ENCODE data around the gene ROS1. TPM values are rescaled to one million over a fixed set of nuclear protein-coding genes. Genes with fewer than 3 reads are reported as not detected.

ROS1 gene
- polyA plus RNA-seq, 4 donors = 0.11 to 0.70 (median 0.23) TPM; not detected in 1

DNA sequence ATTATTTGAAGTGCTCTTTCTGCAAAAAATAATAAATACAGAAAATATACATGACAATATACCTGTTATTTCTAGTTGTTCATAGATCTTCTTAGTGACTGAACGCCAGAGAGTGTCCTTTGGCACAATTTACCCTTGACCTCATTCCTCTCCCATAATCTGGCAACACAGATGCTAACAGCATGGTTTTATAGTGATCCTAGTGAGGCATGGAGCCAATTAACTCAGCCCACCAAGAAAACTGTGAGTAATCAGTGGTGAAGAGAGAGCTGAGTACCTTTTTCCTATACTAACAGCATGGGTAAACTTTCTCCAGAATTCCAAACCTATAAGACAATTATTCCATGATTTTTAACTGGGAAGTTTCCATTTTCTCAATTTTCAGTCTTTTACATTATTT lies 99.3 kb downstream of the ROS1 start:
- DNase-seq (ENCODE audit: low read depth in 4 of 4, low spot score in 3 of 4) = no peak

DNA sequence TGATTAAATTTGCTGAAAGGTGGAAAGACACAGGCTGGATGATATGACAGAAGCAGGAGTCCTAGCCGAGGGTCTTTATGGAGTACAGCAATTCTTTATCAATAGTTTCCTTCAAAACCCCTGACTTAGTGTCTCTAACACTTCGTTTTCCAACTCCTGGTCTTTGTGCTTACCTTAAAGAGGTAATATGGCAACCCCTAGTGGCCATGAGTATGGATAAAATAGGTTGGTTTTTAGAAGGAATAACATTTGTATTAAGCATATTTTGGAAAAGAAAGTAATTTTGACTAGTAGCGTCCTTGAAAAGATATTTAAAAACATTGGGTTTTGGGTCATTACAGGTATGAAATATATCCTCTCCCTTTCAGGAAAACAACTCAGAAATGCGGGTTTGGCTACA lies 108.5 kb downstream of the ROS1 start:
- DNase-seq (ENCODE audit: low read depth in 4 of 4, low spot score in 3 of 4) = peak in 1 of 4 donors; percentile 5

DNA sequence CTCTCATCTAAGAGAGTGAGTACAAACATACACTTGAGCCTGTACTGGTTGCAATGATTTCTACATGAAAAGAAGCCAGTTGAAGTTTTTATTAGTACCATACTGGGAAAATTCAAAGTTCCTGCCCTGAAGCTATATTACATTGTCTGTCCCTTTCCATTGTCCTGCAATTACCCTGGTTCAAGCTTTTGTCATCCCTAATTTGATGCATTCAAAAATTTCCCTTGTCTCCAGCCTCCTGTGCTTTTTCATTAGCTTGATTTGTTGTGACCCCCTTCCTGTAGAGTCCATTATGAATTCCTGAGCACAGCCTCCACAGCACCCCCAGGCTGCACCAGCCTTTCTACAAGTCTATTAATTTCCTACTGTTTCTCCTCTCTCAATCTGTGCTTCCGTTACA lies 114.0 kb downstream of the ROS1 start:
- DNase-seq (ENCODE audit: low read depth in 4 of 4, low spot score in 3 of 4) = no peak

DNA sequence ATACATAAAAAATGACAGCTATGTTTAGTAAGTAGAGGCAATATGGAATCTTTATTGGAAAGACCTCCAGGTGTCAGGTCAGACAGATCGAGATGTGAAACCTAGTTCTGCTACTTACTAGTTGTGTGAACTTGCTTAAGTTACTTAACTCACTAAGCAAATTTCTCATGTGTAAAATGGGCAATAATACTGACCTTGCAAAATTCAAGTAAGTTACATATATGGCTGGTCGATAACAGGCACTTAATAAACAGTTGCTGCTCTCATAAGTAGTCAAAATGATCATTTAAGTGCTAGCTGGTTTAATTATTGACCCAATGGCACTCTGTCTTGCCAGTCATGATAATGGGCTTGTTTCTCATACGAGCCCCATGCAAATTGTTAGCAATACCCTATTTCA lies 114.4 kb downstream of the ROS1 start:
- no peak for DNase-seq (ENCODE audit: low read depth in 4 of 4, low spot score in 3 of 4)

DNA sequence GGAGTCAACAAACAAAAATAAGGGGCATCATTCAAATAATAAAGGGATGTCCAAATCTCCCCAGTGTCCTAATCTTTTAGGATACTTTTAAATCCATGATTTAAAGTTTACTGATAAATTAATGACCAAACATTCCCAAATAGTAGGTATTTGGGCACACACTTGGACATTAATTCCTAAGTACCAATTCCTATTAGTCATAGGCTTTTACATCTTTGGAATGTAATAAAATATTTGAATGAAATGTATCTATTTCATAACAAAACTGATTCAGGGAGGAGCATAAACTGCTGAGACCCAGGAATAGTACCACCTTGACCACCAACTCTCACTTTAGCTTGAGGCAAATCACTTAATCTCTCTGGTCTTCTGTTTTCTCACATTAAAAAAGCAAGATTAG lies 116.1 kb downstream of the ROS1 start:
- no peak for DNase-seq (ENCODE audit: low read depth in 4 of 4, low spot score in 3 of 4)

DNA sequence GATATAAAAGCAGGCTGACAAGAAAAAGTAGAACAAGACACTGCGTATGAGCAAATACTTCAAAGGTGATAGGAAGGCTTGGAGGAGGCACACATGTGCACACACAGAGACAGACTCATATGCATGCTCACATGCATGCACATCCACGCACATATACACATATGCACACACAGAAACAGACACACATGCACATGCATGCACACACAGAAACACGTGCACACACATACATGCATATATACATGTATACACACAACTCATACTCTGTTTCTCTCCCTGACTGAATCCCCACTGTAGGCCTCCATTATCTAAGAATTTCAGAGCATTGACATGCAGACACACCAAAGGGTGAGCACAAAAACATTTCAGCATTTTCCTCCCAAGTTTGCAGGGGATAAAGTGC lies 116.7 kb downstream of the ROS1 start:
- no peak for DNase-seq (ENCODE audit: low read depth in 4 of 4, low spot score in 3 of 4)

DNA sequence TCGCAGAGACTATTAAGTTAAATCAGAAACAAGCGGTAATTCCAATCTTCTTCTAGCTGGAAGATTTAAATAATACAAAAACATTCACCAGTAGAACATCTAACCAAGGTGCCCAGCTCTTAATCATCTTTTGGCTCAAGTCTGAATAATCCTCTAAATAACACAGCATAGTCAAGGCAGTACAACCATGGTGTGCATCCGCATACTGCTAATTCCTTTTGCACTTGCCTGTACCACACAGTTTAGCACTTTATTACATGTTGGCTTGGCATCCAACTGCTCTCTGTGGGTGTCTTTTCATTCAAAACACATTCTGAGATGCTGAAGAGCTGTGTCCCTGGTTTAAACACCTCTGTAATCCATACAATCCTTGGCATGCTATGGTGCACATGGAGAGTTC lies 118.1 kb downstream of the ROS1 start:
- no peak for DNase-seq (ENCODE audit: low read depth in 4 of 4, low spot score in 3 of 4)

DNA sequence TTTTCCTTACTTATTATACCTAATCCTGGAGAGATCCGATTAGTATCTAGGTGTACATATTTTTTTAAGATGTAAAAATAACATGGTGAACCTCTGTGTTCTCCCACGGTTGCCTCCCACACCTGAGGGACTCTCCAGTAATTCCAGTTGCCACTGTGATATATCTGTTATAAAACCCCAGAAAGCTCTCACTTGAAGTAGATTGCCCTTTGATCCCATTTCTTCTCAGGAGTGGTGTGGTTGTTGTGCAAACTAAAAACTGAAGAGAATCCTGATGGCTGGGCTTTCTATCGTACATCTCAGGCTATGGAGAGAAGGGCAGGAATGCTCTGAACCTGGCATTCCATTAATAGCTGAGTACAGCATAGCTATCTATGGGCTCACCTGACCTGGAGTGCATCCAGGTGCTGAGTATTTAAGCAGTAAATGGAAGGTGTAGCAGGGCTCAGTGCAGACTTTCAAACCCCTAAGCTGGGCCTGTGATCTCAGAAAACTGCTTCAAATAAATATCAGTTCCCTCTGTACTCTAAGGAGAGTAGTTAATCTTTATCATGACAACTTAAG lies 119.4 kb downstream of the ROS1 start:
- DNase-seq (ENCODE audit: low read depth in 4 of 4, low spot score in 3 of 4) = no peak

DNA sequence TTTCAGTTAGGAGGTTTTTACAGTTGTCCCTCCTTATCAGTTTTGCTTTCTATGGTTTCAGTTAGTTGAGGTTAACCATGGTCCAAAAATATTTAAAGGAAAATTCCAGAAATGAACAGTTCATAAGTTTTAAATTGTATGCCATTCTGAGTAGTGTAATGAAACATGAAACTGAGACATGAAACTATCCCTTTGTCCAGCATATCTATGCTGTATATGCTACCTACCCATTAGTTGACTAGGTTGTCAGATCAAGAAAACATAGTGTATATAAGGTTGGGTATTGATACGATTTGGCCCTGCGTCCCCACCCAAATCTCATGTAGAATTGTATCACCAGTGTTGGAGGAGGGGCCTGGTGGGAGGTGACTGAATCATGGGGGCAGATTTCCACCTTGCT lies 121.3 kb downstream of the ROS1 start:
- no peak for DNase-seq (ENCODE audit: low read depth in 4 of 4, low spot score in 3 of 4)

DNA sequence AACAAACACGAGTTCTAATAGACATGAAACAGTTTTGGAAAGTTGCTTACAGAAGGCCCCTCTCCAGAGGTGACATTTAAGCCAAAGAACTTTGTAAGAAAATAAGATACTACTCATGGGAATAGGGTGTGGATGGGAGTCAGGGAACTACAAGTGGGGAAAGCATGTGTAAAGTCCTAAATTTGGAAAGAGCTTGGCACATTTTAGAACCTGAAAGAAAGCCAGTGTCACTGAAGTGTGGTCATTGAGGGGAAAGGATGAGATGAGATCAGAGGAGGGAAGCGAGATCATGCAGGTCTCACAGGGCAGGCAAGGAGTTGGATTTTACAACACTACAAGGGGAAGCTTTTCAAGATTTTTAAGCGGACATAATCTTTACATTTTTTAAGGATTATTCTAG lies 122.4 kb downstream of the ROS1 start:
- DNase-seq (ENCODE audit: low read depth in 4 of 4, low spot score in 3 of 4) = no peak

DNA sequence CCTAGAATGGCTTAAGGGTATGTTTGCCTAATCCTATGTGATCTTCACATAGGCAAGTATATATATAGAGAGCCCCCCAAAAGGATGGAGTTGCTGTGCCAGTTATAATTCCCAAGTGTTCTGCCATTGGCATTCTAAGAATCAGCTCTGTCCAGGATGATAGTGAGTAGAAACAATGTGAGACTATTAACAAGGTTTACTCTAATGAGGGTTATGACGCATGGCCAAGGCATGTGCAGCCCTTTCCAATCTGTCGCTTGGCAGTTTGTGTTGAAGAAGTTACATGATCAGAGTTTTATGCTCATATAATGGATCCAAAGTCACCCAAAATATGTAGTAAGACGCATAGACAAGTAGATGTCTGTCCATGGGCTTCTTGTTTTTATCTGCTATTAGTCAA lies 126.8 kb downstream of the ROS1 start:
- no peak for DNase-seq (ENCODE audit: low read depth in 4 of 4, low spot score in 3 of 4)

DNA sequence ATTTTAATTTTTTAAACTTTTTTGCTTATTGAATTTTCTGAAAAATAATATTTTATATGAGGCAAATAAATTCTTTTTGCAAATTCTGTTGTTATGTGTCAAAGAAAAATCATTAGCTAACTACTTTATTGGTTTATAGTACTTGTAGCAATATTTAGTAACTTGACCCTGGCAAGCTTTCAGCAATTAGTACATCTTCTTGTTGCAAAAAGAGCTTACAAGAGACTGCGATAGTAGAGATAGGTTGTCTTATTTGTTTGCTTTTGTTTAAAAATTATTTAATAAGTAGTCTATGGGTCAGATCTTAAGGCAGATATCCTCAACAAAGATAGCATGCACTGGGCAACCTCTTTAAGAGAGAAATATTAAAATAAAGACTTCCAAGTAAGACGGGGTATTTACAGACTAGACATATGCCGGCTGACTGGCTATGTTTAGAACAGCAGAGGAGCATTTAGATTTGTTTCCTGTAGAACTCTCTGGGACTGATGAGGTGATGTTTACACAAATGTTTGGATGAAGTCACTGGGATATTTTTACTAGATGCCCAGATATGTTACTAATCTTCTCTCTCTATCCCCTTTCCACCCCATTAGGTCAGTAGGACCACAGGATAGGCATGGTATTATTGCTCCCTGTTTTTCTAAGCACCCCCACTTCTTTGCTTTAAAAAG lies 135.4 kb downstream of the ROS1 start:
- no peak for DNase-seq (ENCODE audit: low read depth in 4 of 4, low spot score in 3 of 4)

DNA sequence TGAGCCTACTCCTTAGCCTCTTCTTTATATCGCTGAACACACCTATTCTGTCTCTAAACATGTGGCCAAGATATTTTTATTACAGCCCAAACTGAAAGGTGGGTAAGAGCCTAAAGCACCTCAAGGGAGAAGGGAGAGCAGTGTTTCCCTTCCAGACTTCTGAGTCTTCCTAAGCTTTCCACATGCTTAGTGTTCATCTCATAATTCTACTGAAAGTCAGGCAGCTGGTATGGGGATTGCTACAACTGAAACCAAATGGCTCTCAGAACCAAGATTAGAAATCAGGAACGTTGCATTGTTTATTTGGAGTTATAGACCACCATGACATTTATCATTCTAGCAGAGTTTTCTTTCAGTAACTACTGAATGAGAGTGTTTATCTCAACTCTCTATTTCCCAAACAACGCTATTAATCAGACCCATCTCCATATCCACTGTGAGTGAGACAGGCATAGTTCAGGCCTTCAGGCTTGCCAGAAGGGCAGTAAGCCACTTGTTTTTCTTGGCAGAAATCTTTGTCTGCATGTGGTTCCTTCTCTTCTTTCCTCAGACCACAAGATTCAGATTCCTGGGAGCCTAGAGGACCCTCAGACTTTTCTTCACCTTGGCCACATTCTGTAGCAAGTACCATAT lies 137.5 kb downstream of the ROS1 start:
- no peak for DNase-seq (ENCODE audit: low read depth in 4 of 4, low spot score in 3 of 4)

DNA sequence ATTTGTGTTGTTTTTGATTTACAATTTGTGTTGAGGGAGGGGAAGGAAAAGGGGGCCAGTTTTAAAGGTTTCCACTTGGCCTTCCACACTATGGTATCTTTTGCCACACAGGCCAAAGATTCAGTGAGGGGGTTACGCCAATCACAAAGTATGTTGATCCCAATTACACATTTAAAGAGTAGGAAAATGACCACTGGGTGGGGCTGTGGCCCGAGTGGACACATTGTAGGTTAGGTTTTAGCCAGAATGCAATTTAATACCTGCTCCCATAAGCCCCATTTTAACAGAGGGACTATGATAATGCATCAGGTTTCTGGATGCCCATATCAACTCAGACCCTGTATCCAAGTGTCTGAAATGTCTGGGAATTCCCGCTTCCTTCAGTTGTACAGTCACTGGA lies 144.8 kb downstream of the ROS1 start:
- no peak for DNase-seq (ENCODE audit: low read depth in 4 of 4, low spot score in 3 of 4)

DNA sequence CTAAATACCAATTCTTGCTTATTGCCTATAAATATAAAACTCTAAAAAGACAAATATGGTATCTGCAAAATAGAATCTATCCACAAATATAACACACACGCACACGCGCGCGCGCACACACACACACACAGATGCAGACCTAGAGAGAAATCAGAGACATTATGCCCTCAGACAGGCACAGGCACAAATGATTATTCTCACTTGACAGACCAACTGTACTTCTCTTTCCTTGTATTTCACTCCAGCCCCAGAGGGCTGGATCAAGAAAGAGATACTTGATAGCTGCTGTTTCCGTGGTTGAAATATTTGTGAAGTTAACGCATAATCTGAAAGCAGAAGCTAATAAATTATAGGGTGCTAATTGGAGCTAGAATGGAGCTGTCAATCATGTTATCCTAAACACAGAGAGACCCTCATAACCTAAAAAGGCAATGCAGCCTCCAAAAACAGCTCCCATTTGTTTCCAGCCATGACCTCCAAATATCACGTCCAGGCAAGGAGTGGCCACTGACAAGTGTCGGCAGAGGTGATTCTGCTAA lies 148.9 kb downstream of the ROS1 start:
- DNase-seq (ENCODE audit: low read depth in 4 of 4, low spot score in 3 of 4) = no peak

DNA sequence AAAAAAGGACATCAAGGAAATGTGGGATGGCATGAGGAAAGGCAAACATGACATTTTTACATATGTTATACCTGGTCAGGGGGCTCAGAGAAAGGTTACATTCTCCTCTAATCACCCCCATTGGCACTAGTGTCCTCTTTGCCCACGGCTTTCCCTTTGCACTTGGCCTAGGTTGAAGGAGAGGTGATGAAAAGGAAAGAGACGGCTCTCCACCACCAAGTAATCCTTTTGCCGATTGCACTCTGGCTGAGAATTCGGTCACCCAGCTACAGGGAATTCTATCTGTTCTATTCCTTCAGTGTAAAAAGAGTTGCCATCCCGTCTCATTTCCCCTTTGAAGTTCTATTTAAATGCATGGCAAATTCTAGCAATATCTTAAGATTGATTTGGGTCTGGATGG lies 150.0 kb downstream of the ROS1 start:
- no peak for DNase-seq (ENCODE audit: low read depth in 4 of 4, low spot score in 3 of 4)

DNA sequence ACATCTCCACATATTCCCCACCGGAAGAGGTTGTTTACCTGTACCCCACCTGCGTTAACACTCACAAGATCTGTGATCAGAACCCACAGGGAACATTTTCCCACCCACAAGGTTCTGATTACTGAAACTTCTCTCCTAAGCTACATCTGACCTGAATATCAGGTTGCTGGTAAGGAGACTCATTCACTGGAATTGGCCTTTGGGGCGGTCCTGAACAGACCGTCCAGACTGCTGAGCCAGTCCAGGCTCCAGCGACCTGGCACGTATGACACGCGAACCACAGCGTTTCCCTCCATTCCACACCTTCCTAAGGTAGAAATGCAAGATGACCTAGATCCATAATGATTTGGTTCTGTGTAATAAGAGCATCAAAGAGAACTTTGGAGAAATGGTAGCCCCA lies 150.5 kb downstream of the ROS1 start:
- no peak for DNase-seq (ENCODE audit: low read depth in 4 of 4, low spot score in 3 of 4)

DNA sequence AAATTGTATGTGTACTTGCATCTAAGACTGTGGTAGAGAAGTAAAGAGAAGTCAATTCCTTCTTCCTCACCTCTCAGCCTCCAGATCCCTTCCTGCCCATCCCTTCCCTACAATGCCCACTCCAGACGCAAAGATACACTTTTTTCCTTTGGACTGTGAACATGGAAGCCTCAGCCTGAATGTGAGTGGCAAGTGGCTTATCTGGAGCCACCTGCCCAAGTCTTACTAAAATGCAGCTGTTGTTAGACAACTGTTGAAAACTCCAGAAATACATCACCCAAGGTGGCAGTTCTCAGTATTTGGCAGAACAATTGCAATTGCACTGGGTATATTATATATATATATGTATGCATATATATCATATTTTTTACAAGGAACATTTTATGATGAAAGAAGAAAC lies 152.9 kb downstream of the ROS1 start:
- DNase-seq (ENCODE audit: low read depth in 4 of 4, low spot score in 3 of 4) = no peak

DNA sequence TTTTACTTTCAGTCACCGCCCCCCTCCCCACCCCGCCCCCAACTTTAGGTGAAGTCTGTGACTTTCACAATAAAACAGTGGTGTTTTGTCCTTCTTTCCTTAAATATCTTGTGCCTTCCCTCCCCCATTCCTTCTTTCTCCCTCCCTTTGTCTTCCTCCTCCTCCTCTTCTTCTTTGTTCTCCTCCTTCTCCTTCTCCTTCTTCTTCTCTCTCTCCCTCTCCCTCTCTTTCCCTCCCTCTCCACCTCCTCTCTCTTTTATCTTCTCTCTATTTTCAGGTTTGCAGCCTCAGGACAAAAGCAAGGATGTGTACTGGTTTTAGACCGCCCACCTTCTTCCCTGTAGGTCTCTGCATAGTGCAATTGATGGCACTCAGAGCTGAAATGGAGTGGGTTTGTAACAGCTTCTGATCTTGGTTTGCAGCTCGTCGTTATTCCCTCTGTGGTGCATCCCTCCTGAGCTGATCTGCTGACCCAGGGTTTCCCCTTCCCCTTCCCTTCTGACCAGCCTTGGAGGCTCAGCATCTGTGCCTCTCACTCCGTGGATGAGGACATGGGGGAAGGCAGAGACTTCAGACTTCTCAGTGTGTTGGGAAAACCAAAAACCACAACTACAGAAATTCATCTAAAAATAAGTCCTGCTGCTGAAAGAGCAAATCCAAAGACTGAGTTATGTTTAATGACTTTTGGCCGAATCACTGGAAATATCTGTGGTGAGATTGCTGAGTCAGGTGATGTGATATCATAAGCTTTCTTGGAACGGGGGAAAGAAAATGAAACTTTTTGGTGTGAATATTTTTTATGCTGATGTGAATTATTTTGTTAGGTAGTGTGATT lies 153.5 kb downstream of the ROS1 start:
- no peak for DNase-seq (ENCODE audit: low read depth in 4 of 4, low spot score in 3 of 4)

DNA sequence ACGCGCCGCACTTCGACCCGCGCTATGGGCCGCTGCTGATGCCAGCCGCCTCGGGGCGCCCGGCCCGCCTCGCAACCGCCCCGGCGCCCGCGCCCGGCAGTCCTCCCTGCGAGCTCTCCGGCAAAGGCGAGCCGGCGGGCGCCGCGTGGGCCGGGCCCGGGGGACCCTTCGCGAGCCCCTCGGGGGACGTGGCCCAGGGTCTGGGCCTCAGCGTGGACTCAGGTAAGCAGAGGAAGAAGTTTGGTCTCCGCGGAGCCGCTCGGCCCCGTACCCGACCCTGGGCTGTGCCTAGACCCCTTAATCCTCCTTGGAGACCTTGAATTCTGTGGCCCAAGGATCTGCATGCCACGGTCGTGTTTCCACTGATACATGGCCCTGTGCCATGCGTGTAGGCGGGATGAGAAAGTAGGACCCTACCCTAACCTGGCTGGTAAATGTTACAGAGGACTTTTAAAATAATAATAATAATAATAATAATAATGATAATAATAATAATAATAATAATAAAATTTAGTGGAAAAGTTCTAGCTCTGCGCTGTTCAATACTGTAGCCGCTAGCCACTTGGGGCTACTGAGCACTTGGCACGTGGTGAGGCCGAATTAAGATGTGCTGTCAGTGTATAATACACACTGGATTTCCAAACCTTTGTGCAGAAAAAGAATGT lies 154.8 kb downstream of the ROS1 start:
- no peak for DNase-seq (ENCODE audit: low read depth in 4 of 4, low spot score in 3 of 4)

All from left renal pelvis (tissue), 4 donors.